Muscle layer of duodenum (tissue), 2 donors: ENCODE measurements around the gene REN.

Source experiments
- H3K27ac ChIP-seq: one replicate; pipeline ENCODE4 v1.7.0; 2013; ENCODE audit warnings: mild to moderate bottlenecking, low read length
- H3K27me3 ChIP-seq: one replicate; pipeline ENCODE4 v1.7.0; 2013; ENCODE audit warnings: low read depth, mild to moderate bottlenecking, control low read depth, low read length
- H3K36me3 ChIP-seq, 2 donors: one replicate each; pipeline ENCODE4 v1.7.0; 2013; ENCODE audit warnings: low read length in 2 of 2, control low read depth in 1 of 2, mild to moderate bottlenecking in 1 of 2; ENCODE audit not compliant: insufficient read depth in 2 of 2, control insufficient read depth in 1 of 2
- H3K4me1 ChIP-seq, 2 donors: one replicate each; pipeline ENCODE4 v1.7.0; 2013; ENCODE audit warnings: low read length in 2 of 2, mild to moderate bottlenecking in 2 of 2, control low read depth in 1 of 2, moderate library complexity in 1 of 2; ENCODE audit not compliant: insufficient read depth in 2 of 2, control insufficient read depth in 1 of 2
- H3K4me3 ChIP-seq, 2 donors: one replicate each; pipeline ENCODE4 v1.7.0; 2013; ENCODE audit warnings: low read length in 2 of 2, low read depth in 1 of 2, mild to moderate bottlenecking in 1 of 2
- H3K9me3 ChIP-seq, 2 donors: one replicate each; pipeline ENCODE4 v1.7.0; 2013; ENCODE audit warnings: low read length in 2 of 2, control low read depth in 1 of 2, mild to moderate bottlenecking in 1 of 2; ENCODE audit not compliant: control insufficient read depth in 1 of 2
- donor health status: healthy.

REN gene

GRCh38 chr1:204127597-204128242 is 38.4 kb downstream of the REN start:
- no peaks in the 10 kb centered on the region for H3K27me3 ChIP-seq
- H3K4me1 ChIP-seq = peaks cover 0 to 15% of the 10 kb centered on the region in 2 donors
- no peak overlapping the region for H3K27ac ChIP-seq
- peaks cover 15% of the 10 kb centered on the region in 2 donors for H3K36me3 ChIP-seq
- no peaks in the 10 kb centered on the region for H3K9me3 ChIP-seq
- no peak overlapping the region for H3K4me3 ChIP-seq

GRCh38 chr1:204126956-204127355 is 39.2 kb downstream of the REN start:
- H3K4me1 ChIP-seq = peaks cover 0 to 15% of the 10 kb centered on the region in 2 donors
- H3K36me3 ChIP-seq = peaks cover 19 to 22% of the 10 kb centered on the region in 2 donors
- H3K4me3 ChIP-seq = no peak overlapping the region
- no peak overlapping the region for H3K27ac ChIP-seq
- H3K9me3 ChIP-seq = no peaks in the 10 kb centered on the region
- no peaks in the 10 kb centered on the region for H3K27me3 ChIP-seq

- Histone ChIP-seq H3K4me3 (no peak overlapping the region), H3K27me3 (no peaks in the 10 kb centered on the region), H3K36me3 (peaks cover 19 to 28% of the 10 kb centered on the region in 2 donors), H3K27ac (no peak overlapping the region), H3K9me3 (no peaks in the 10 kb centered on the region), H3K4me1 (peaks cover 0 to 15% of the 10 kb centered on the region in 2 donors)
Measured at GRCh38 chr1:204126386-204126785, 39.8 kb downstream of the REN start.

- no peaks in the 10 kb centered on the region for H3K9me3 ChIP-seq
- H3K4me1 ChIP-seq = peaks cover 0 to 15% of the 10 kb centered on the region in 2 donors
- H3K36me3 ChIP-seq = peaks cover 19 to 31% of the 10 kb centered on the region in 2 donors
- H3K4me3 ChIP-seq = no peak overlapping the region
- H3K27me3 ChIP-seq = no peaks in the 10 kb centered on the region
- no peak overlapping the region for H3K27ac ChIP-seq
Measured at GRCh38 chr1:204125759-204126351, 40.3 kb downstream of the REN start.

GRCh38 chr1:204124639-204125038 is 41.5 kb downstream of the REN start:
- Histone ChIP-seq H3K9me3 (no peaks in the 10 kb centered on the region), H3K4me1 (peaks cover 0 to 15% of the 10 kb centered on the region in 2 donors), H3K27ac (no peak overlapping the region), H3K4me3 (no peak overlapping the region), H3K27me3 (no peaks in the 10 kb centered on the region), H3K36me3 (peaks cover 27 to 38% of the 10 kb centered on the region in 2 donors)

GRCh38 chr1:204123376-204123775 is 42.8 kb downstream of the REN start:
- no peaks in the 10 kb centered on the region for H3K9me3 ChIP-seq
- H3K36me3 ChIP-seq = peaks cover 27 to 41% of the 10 kb centered on the region in 2 donors
- H3K4me3 ChIP-seq = no peak overlapping the region
- H3K4me1 ChIP-seq = peaks cover 0 to 10% of the 10 kb centered on the region in 2 donors
- H3K27ac ChIP-seq = no peak overlapping the region
- no peaks in the 10 kb centered on the region for H3K27me3 ChIP-seq

- H3K9me3 ChIP-seq = no peaks in the 10 kb centered on the region
- peaks cover 0 to 3% of the 10 kb centered on the region in 2 donors for H3K4me1 ChIP-seq
- H3K27ac ChIP-seq = no peak overlapping the region
- no peaks in the 10 kb centered on the region for H3K27me3 ChIP-seq
- H3K36me3 ChIP-seq = peaks cover 27 to 49% of the 10 kb centered on the region in 2 donors
- H3K4me3 ChIP-seq = no peak overlapping the region
Measured at GRCh38 chr1:204121840-204122555, 44.1 kb downstream of the REN start.

GRCh38 chr1:204116539-204116938 is 49.6 kb downstream of the REN start:
- H3K27ac ChIP-seq = no peak overlapping the region
- peaks cover 8 to 29% of the 10 kb centered on the region in 2 donors for H3K36me3 ChIP-seq
- H3K4me1 ChIP-seq = peaks cover 0 to 4% of the 10 kb centered on the region in 2 donors
- H3K4me3 ChIP-seq = no peak overlapping the region
- H3K27me3 ChIP-seq = no peaks in the 10 kb centered on the region
- H3K9me3 ChIP-seq = no peaks in the 10 kb centered on the region

GRCh38 chr1:204115116-204115515 is 51.0 kb downstream of the REN start:
- H3K4me1 ChIP-seq = peaks cover 0 to 7% of the 10 kb centered on the region in 2 donors
- no peaks in the 10 kb centered on the region for H3K27me3 ChIP-seq
- H3K9me3 ChIP-seq = no peaks in the 10 kb centered on the region
- no peak overlapping the region for H3K27ac ChIP-seq
- H3K36me3 ChIP-seq = peaks cover 2 to 19% of the 10 kb centered on the region in 2 donors
- no peak overlapping the region for H3K4me3 ChIP-seq

GRCh38 chr1:204114606-204115005 is 51.5 kb downstream of the REN start:
- Histone ChIP-seq H3K27me3 (no peaks in the 10 kb centered on the region), H3K4me3 (no peak overlapping the region), H3K4me1 (peaks cover 0 to 7% of the 10 kb centered on the region in 2 donors), H3K27ac (no peak overlapping the region), H3K36me3 (peaks cover 0 to 17% of the 10 kb centered on the region in 2 donors), H3K9me3 (no peaks in the 10 kb centered on the region)

GRCh38 chr1:204113896-204114295 is 52.2 kb downstream of the REN start:
- no peak overlapping the region for H3K27ac ChIP-seq
- H3K9me3 ChIP-seq = no peaks in the 10 kb centered on the region
- H3K4me1 ChIP-seq = peaks cover 0 to 7% of the 10 kb centered on the region in 2 donors
- H3K27me3 ChIP-seq = no peaks in the 10 kb centered on the region
- peaks cover 0 to 17% of the 10 kb centered on the region in 2 donors for H3K36me3 ChIP-seq
- no peak overlapping the region for H3K4me3 ChIP-seq
